Stomach (tissue), 9 donors: Measurements from ENCODE around the gene C1orf74. TPM values are rescaled to one million over a fixed set of nuclear protein-coding genes. Genes with fewer than 3 reads are reported as not detected.
A peak's percentile ranks its signal among the peaks of the same experiment; 100 is the strongest.

Experiments used
- DNase-seq, 2 donors: peaks; one replicate each; pipeline versions ENCODE4 v3.0.0 to v3.0.0-alpha.2; 2013 to 2019
- H3K27ac ChIP-seq, 5 donors: fragments of 200-600 bp in 4 of 5; sonication (generic) in 4 of 5; one replicate each; pipeline ENCODE4 v1.5.1; 2013 to 2019; ENCODE audit warnings: mild to moderate bottlenecking in 1 of 5, moderate library complexity in 1 of 5
- H3K27me3 ChIP-seq, 3 donors: fragments of 200-600 bp; sonication (generic); one replicate each; pipeline ENCODE4 v1.5.1; 2017 to 2019; ENCODE audit warnings: mixed run types in 1 of 3
- H3K36me3 ChIP-seq, 4 donors: fragments of 200-600 bp; sonication (generic); 1 replicate in 3 of 4; 2 replicates in 1 of 4; pipeline ENCODE4 v1.5.1; 2016 to 2019
- H3K4me1 ChIP-seq, 4 donors: fragments of 200-600 bp; sonication (generic); one replicate each; pipeline ENCODE4 v1.5.1; 2016 to 2019
- H3K4me3 ChIP-seq, 4 donors: fragments of 200-600 bp; sonication (generic) in 3 of 4; one replicate each; pipeline ENCODE4 v1.5.1; 2016 to 2019; ENCODE audit warnings: mild to moderate bottlenecking in 1 of 4
- H3K9me3 ChIP-seq, 4 donors: fragments of 200-600 bp; sonication (generic); one replicate each; pipeline ENCODE4 v1.5.1; 2016 to 2019
- EP300 ChIP-seq: sonication (generic); formaldehyde crosslinking; IDR thresholded peaks from one replicate; pipeline ENCODE4 v1.6.1; 2017; ENCODE audit warnings: antibody characterized with exemption
- POLR2A ChIP-seq, 4 donors: fragments of 450-650 bp; IDR thresholded peaks; one replicate each; pipeline ENCODE4 v1.6.1; 2016; ENCODE audit warnings: antibody characterized with exemption in 4 of 4, control low read depth in 2 of 4, mild to moderate bottlenecking in 1 of 4, moderate library complexity in 1 of 4
- POLR2AphosphoS5 ChIP-seq, 3 donors: sonication (generic); formaldehyde crosslinking; IDR thresholded peaks; one replicate each; pipeline ENCODE4 v1.6.1; 2016; ENCODE audit warnings: antibody characterized with exemption in 3 of 3
- WGBS, 5 donors: extraction: QIAGEN DNeasy Blood & Tissue Kit in 3 of 5; methylation state at CpG; one replicate each; pipeline versions ENCODE4 v1.1.5 to v1.1.7; 2013 to 2018; 5-methylcytosine and 5-hydroxymethylcytosine counted together
- intact Hi-C: fragments of 100-400 bp; cut with DNase I; formaldehyde crosslinking; loops from one replicate; pipeline ENCODE4 v1.15.1; 2023; ENCODE audit warnings: low total_unique reads
- polyA plus RNA-seq, 3 donors: library from polyadenylated mRNA; stranded (reverse); fragments of 200-250 nt; gene quantifications; one replicate each; pipeline ENCODE4 v1.2.3, GENCODE V29; 2013
- total RNA-seq, 5 donors: library from RNA; depleted of rRNA; stranded (reverse); fragments of >200 nt; gene quantifications; one replicate each; pipeline versions ENCODE4 v1.1.0 to v1.2.3, GENCODE V29; 2014 to 2016
- TF ChIP-seq, protein P1 (sequence below), 7 experiments: fragments of 450-650 bp in 4 of 7; fragments of 200-600 bp in 3 of 7; sonication (generic) in 3 of 7; IDR thresholded peaks; one replicate each; pipeline ENCODE4 v1.5.1; 2016 to 2019; ENCODE audit warnings: antibody characterized with exemption in 7 of 7, control low read depth in 2 of 7, mild to moderate bottlenecking in 1 of 7
- donor health status: healthy with polysubstance abuse.
- donor health status: Bipolar disorder and iron deficiency.
- donor health status: healthy.

The C1orf74 gene
- total and polyA plus RNA-seq, 8 donors, result 0.72 to 3.6 (median 1.5) TPM; not detected in 1

DNA sequence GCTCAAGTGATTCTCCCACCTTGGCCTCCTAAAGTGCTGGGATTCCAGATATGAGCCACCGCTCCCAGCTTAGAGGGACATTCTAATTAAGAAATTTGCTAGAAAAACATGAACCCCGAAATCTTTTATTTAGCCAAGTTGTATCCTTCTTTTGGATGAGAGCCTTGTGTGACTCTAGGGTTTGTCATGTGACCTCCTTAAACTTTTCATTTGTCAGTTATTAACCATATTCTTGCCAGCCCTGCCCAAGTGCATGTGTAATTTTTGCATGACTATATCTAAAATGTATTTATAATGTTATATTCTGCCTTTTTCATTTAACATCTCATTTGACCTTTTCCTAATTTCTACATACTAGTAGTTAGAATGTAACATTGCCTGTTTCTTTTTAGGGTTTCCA lies 45.4 kb upstream of the C1orf74 start:
- Histone ChIP-seq H3K4me1 (peaks cover 0 to 30% (median 21%) of the 10 kb centered on the region in 4 donors), H3K4me3 (no peak overlapping the region), H3K27me3 (no peaks in the 10 kb centered on the region), H3K36me3 (peaks cover 29 to 45% (median 42%) of the 10 kb centered on the region in 4 donors), H3K27ac (no peak overlapping the region), H3K9me3 (no peaks in the 10 kb centered on the region)
- 80 to 87% (median 82%) methylated on average over 2 of the region's 2 CpGs for WGBS, 5 donors
- TF ChIP-seq POLR2A (IDR thresholded peaks at IDR 0.05) (no peak), POLR2AphosphoS5 (IDR thresholded peaks at IDR 0.05) (no peak), EP300 (no peak)
- TF ChIP-seq, protein P1, sequence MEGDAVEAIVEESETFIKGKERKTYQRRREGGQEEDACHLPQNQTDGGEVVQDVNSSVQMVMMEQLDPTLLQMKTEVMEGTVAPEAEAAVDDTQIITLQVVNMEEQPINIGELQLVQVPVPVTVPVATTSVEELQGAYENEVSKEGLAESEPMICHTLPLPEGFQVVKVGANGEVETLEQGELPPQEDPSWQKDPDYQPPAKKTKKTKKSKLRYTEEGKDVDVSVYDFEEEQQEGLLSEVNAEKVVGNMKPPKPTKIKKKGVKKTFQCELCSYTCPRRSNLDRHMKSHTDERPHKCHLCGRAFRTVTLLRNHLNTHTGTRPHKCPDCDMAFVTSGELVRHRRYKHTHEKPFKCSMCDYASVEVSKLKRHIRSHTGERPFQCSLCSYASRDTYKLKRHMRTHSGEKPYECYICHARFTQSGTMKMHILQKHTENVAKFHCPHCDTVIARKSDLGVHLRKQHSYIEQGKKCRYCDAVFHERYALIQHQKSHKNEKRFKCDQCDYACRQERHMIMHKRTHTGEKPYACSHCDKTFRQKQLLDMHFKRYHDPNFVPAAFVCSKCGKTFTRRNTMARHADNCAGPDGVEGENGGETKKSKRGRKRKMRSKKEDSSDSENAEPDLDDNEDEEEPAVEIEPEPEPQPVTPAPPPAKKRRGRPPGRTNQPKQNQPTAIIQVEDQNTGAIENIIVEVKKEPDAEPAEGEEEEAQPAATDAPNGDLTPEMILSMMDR (IDR thresholded peaks at IDR 0.05), result no peak
- intact Hi-C loops, result no loop called here
- DNase-seq, result no peak

DNA sequence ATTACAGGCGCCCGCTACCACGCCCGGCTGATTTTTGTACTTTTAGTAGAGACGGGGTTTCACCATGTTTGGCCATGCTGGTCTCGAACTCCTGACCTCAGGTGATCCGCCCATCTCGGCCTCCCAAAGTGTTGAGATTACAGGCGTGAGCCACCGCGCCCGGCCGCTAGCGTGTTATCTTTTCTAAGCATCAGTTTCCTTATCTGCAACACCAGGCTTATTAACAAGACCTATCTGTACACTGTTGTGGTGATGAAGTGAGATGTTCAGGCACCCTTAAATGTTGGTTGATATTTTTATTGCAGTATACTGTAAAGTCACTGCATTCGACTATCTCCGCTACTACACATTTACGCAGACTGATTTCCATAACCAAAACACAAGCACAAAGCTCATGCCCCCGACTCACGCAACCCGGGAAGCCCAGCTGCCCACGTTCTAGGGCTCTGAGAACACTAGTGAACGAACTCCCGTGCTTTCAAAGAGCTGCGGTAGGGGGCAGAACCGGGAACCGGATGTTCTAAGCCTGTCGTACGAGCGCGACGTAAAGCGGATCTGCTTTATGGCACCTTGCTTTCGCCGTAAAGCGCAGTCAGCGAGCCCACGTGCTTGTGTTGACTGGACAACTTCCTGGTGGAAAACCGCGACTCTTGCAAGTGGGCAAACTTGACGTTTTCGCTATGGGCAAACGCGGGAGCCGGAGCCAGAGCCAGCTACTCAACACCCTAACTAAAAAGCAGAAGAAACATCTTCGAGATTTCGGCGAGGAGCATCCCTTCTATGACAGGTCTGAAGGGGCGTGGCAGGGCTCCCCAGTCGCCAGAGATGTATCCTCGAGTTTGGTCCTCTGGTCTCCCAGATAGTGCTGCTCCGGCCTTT lies 43.3 kb upstream of the C1orf74 start, which contains the start of gene UTP25:
Gene UTP25, plus strand, starts transcription at position 589 of the 879 bp plus-strand sequence. Its CDS starts 92 bp downstream, at position 681.
- peaks cover 12 to 24% (median 21%) of the 10 kb centered on the region in 4 donors for H3K36me3 ChIP-seq
- WGBS, 5 donors, result 12 to 15% (median 13%) methylated on average over 49 to 51 of the region's 51 CpGs
- DNase-seq, result peak; percentile 95 to 98
- no peaks in the 10 kb centered on the region for H3K9me3 ChIP-seq
- TF ChIP-seq, protein P1 (IDR thresholded peaks at IDR 0.05), result peak in 5 of 7 experiments; percentile 53 to 91 (median 61)
- TF ChIP-seq POLR2AphosphoS5 (IDR thresholded peaks at IDR 0.05), result peak; percentile 84 to 98 (median 97)
- TF ChIP-seq POLR2A (IDR thresholded peaks at IDR 0.05), result no peak
- TF ChIP-seq EP300, result no peak
- peak within 1 kb of the TSS; percentile 20 to 85 (median 75) for H3K27ac ChIP-seq
- H3K4me1 ChIP-seq, result peaks cover 9 to 34% (median 23%) of the 10 kb centered on the region in 4 donors
- intact Hi-C loops, result no loop called here
- H3K27me3 ChIP-seq, result no peaks in the 10 kb centered on the region
- peak within 1 kb of the TSS; percentile 76 to 95 (median 90) for H3K4me3 ChIP-seq

DNA sequence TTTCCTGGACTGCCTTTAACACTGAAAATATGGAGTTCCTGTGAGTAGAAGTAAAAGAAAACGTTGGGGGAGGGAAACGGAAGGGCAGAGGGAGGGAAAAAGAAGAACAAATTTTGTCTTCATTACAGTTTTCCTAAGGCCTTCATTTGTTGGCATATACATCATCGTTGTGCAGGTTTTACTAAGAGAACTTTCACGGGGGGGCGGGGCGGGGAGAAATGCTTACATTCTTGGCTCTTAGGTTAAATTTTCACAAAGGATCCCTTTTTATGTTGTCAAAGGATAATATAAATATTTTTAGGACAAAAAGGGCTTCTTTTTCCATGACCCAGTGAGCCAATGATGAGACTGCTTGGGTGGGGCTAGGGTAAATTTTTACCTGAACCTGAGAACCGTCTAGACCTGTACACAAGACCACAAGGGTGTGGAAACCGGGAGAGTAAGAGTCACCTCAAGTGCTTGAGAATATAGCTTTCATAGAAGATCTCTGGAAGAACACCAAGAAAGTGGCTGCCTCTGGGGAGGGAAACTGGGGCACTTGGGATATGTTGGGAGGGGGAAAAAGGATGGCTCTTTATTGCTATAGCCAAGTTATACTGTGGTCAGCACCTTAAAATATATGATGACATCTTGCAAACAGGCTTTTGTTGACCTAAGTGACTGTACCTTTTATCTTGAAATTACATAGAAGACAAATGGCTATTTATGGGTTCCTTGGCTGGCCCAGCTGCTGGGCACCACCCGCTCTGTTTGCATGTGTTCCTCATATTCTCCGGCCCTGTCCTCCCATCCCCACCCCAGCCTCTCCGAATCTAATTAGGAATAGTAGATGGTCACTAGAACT lies 41.5 kb upstream of the C1orf74 start:
- Histone ChIP-seq H3K9me3 (no peaks in the 10 kb centered on the region), H3K4me1 (peaks cover 9 to 34% (median 23%) of the 10 kb centered on the region in 4 donors), H3K4me3 (no peak overlapping the region), H3K27ac (no peak overlapping the region), H3K27me3 (no peaks in the 10 kb centered on the region), H3K36me3 (peaks cover under 1 to 6% (median 3%) of the 10 kb centered on the region in 4 donors)
- no peak for TF ChIP-seq EP300
- 53 to 64% (median 57%) methylated on average over 11 of the region's 11 CpGs for WGBS, 5 donors
- intact Hi-C loops, result no loop called here
- DNase-seq, result peak in 1 of 2 donors; percentile 37

DNA sequence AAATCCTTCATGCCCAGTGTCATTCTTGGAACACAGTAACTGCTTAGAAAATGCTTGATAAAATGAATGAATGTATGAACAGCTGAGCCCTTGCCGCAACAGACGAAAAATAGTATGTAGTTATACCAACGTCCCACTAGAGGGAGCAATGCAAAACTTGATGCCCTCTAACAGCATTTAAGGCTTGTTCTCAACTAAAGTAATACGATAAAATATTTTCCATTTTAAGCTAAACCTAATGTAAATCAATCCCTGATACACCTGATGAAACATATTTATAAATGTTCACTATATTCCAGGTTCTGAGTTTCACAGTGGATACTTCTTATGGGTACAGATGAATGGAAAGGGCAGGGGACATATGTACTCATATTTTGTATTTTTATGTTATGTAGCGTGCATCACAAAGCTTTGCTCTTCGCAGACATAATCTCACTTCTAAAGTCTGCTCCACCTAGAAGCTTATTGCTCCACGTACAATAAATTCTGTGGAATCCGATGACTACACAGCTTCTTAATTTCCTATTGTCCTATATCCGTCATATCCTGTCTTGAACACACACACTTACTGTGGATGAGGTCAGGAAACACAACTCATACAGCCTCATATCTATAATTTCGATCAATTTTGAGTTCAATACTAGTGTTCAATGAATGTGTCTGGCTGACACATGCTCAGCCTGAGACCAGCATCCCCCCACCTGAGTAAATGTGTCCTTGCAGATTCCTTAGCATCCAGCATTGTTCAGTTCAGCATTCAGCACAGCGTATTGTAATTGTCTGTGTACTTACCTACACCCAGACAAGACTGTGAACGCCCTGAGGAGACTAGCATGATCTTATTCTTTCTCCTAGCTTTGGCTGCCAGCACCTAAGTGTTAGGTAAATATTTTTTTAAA lies 39.0 kb upstream of the C1orf74 start:
- WGBS, 5 donors, result 34 to 40% (median 37%) methylated on average over 12 of the region's 12 CpGs
- no peak for TF ChIP-seq POLR2A (IDR thresholded peaks at IDR 0.05)
- TF ChIP-seq EP300, result no peak
- TF ChIP-seq, protein P1 (IDR thresholded peaks at IDR 0.05), result peak in 5 of 7 experiments; percentile 41 to 68 (median 55)
- no peak for TF ChIP-seq POLR2AphosphoS5 (IDR thresholded peaks at IDR 0.05)
- Histone ChIP-seq H3K36me3 (no peaks in the 10 kb centered on the region), H3K4me3 (no peak overlapping the region), H3K4me1 (peaks cover 6 to 12% (median 10%) of the 10 kb centered on the region in 4 donors), H3K27me3 (peaks cover 0 to 7% (median 3%) of the 10 kb centered on the region in 3 donors), H3K9me3 (no peaks in the 10 kb centered on the region), H3K27ac (no peak overlapping the region)
- peak in 1 of 2 donors; percentile 82 for DNase-seq
- intact Hi-C loops, result no loop called here
